GM19238 (cell line): ENCODE measurements around the gene PPP2R2C.

Experiments
- DNase-seq: peaks from one replicate; pipeline ENCODE4 v3.0.0; 2011; ENCODE audit warnings: low spot score; ENCODE audit not compliant: insufficient read length

Gene PPP2R2C

DNA sequence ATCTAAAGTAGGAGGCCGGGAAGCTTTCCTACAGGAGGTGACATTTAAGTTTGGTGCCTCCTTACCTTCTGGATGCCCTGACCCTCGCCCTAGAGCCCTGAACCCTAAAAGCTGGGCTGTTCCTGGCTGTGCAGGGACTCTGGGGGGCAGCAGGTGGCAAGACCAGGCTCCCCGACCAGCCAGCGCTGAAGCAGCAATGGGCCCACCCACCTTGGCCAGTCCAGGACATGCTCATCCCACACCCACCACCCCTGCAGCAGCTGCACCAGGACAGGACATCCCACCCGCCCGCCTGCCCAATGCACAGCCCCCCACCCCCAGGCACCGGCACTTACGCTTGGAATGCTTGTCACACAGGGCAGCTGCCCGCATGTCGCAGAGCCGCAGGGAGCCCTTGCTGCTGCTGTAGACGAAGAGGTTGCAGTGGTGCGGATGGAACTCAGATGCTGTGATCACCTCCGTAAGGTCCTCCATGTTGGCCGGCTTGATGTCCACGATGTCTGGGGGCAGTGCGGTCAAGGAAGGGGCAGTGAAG lies 124.8 kb downstream of the PPP2R2C start:
- no peak for DNase-seq

DNA sequence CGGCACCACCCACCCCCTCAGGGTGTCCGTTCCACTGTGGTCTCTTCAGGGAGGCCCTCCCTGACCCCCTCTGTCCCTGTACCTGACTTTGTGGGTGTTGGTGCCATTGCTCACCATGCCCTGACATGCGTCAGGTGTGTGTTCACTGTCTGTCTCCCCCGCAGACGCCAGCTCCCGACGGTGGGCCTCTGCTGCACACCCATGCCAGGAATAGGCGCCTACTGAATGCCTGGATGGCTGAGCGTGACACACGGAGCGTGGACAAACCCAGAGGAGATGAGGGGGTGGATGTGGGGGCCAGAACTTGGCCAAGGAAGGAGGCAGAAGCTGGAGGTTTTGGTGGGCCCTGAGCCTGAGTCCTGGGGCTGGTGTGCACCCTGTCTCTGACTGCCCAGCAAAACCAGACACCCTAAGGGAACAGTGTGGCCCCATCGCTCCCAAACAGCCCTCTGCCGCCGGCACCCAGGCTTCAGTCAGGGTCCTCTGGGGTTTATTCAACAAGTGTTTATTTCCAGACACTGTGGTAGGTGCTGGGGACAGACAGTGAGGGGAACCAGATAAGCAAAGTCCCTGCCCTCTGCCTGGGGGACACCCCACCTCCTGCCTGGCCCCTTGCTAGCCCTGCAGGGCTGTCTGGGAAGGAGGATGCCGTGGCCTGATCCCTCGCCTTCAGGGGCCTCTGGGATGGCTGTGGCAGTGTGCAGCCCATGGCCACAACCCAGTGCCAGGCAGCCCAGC lies 125.9 kb downstream of the PPP2R2C start:
- DNase-seq: no peak

DNA sequence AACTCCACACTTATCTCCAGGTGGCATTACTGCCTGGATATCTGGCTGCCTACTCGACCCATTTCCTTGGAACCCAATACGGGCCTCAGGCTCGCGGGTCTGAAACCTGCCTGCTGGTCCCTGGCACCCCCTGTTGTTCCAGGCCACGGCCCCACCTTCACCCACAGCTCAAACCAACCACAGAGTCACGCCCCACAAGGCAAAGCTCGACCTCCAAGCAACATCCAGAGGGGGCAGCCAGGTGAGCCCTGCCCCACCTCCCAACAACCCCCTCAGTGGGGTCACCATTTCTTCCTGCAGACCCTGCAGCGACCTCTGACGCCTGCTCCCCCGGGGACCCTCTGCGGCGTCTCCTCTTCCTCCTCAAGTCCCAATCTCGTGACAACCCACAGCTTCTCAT lies 126.5 kb downstream of the PPP2R2C start:
- no peak for DNase-seq

DNA sequence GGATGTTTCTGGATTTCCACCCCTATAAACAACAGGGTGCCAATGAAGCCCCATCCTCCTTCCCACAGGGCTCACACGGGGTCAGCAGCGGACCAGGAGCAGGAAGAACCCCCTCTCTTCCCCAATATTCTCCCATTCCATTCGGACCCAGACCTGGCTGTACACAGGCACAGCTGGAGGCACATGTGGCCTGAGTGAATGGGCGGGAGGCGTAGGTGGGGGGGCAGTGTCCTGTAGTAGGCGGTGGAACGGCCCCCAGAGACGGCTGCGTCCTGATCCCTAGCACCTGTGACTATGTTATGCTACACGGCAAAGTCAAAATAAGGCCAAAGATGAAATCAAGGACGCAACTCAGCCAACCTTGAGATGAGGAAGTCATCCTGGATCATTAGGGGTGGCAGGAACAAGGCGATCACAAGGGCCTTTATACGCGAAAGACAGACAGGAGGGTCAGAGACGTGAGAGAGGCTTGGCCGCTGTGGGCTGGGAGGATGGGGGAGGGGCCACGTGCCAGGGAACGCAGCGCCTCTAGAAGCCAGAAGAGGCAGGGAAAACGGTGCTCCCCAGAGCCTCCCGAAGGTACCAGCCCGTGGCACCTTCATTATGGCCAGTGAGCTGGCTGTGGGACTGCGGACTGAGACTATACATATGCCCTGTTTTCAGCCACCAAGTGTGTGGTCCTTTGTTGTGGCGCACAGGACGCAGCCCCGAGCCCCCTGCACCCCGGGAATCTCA lies 127.2 kb downstream of the PPP2R2C start:
- DNase-seq: no peak

DNA sequence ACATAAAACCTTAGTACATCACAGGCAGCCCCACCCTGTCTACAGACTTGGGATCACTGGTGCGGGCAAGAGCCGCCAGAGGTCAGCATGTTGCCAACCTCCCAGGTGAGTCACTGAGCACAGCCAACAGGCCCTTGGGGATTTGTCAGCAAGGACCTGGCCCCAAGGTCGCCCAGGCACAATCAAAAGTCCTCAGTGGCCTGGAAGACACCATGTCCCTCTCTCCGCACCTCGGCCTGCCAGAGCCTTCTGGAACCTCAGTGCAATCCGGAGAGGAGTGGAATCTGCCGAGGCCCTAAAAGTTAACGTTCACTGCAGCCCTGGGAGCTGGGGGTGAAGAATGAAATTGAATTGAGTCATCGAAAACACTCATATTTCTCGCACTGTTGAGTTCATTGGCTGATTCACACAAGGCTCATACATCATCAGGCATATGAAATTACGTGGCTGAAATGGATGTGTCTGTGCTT lies 128.4 kb downstream of the PPP2R2C start:
- DNase-seq: no peak

DNA sequence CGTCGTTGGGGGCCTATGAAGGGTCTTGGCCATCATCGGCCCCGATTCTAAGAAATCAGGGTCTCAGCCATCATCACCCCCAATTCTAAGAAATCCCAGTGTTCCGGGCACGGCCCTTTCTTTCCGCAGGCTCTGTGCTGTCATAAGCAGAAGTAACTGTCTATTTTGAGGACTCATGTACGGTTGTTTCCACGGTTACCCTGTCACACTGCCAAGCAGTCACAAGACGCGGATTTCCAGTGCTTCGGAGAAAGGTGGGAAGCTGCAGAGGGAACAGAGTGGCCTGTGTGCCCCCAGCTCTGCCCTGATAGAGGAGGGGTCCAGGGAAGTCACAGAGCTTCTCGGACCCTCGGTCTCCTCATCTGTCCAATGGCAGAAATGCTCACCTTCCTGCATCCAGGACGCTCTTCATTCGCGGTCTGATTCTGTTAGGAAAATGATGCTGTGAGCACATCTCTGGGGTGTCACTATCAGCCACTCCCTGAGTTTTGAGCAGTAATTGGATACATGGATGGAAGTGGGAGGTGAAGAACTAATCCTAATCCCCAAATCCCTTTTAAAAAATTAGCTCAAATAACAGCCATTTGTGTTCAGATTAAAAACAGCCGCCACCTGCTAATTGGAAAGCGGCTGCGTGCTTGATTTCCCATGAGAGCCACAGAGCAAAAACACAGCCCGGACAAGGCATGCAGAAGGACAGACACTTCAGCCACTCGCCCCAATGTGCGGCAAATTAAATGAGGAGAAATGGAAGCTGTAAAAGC lies 129.7 kb downstream of the PPP2R2C start:
- no peak for DNase-seq

DNA sequence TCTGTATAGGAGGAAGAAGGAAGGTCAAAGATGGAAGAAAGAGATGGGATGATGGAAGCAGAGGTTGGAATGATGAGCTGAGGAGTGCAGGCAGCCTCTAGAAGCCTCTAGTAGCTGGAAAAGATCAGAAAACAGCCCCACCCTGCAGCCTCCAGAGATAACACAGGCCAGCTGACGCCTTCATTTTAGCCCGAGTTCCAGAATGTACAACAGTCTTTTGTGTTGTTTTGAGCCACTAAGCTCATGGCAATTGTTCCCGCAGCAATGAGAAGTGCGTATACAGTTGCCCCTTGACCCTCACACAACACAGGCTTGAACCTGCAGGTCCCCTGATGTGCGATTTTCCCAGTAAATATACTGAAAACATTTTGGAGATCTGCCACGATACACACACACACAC lies 130.7 kb downstream of the PPP2R2C start:
- no peak for DNase-seq

DNA sequence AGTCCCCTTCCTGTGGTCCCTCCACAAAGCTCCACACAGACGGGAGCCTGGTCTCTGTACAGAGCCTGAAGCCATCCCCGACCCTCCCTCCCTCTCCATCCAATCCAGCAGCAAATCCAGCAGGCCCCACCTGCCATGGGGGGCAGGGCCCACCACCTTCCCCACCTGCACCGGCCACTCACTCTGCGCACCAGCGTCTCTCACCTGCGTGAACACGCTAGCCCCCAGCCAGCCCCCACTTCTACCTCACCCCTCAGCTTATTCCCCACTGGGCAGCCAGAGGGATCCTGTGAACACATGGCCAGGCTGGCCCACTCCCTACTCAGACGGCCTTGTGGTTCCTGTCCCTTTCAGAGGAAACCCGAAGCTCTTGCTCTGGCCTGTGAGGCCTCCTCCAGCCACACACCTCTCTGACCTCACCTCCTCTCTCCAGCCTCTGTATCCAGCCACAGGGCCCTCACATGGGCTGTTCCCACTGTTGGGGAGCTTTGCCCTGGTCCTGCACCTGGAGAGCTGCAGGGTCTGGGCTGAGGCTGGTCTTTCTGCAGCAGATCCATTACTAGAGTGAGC lies 131.9 kb downstream of the PPP2R2C start:
- no peak for DNase-seq

DNA sequence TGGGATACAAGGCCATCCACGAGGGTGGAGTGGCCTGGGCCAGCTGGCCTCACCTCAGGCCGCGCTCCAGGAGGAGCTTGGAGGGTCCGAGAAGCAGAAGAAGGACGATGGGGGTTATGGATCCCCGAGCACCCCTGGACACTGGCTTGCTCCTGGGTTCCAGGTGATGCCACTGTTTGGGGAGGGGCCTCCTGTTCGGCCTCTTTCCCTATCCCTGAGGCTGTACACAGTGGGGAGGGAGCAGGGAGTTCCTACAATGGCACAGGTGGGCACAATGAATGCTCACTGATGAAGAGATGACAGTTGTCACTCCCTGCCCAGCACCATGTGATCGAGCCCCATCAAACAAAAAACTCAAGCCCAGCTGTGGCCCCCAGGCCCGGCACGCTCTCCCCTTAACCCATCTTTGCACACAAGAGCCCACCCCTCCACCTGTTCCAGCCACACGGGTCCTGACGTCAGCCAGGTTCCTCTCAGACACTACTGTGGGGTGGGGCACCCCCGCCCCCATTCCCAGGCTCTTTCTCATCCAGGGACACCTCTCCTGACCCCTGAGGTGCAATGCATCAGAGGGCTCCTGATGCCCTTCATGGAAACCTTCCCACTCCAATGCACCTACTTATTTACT lies 132.5 kb downstream of the PPP2R2C start:
- DNase-seq: no peak

DNA sequence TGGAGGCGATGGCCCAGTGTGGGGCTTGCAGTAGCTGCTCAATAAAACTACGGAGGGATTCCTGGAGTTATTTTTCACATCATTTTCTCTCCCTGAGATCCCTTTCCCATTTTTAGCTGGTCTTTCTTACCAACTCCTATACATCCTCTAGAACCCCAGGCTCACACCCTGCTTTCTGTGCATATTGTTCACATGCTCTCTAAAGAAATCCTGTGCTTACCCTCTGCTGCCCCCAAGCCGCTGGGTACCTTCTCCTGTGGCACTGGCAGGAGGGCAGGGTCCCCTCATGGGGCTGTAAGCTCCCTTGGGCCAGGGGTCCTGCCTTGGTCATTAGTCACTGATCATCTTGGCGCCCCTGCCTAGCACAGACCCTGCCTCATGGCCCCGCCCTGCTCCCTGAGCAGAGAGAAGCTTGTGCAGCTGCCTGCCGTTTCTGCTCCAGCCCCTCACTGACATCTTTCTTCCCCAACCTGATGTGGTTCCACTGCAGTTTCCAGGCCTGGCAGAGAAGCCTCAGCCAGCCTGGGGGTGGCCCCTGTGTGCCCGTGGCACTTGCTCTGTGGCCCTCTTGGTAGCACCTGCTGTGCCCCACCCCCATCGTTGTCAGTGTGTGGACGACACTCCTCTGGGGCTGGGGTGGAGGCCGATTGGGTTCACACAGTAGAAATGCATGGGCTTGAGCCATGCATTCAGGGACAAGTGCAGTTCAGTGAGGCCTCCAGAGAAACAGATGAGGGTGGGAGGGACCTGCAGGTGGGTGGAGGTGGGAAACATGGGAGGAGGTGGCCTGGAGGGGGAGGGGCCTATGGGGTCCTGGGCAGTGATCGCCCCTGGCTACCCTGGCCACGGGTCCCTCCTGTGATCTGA lies 133.2 kb downstream of the PPP2R2C start:
- DNase-seq: no peak

DNA sequence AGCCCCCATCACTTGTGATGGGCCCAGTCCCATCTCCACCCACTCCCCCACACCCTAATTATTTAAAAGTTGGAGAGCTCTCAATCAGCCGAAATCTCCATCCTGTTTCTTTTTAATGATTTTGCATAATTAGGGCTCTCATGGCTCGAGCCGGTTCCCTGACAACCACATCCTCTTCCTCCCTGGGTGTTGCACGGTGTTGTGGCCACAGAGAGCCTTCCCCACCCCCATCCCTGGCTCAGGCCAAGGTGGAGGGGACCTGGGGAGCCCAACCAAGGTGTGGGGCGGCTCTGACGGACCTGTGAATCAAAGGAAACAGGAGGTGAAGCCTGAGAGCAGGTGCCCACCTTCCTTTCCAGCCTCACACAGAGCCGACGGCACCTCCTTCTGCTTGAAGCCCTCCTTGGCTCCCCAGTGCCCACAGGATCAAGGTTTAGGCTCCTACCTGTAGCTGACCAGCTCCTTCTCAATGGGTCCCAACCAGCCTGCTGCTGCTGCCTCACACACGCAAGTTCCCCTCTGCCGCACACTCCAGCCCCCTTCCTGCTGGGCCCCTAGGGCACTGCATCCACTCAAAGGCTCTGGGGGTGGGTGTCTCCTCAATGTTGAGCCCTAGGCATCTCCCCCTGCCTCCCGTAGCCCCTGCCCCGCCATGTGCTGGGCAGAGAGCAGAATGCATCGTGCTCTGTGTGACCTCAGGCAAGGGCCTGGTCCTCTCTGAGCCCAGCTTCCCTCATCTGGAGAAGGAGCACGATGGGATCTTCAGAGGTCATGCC lies 134.1 kb downstream of the PPP2R2C start:
- DNase-seq: no peak

DNA sequence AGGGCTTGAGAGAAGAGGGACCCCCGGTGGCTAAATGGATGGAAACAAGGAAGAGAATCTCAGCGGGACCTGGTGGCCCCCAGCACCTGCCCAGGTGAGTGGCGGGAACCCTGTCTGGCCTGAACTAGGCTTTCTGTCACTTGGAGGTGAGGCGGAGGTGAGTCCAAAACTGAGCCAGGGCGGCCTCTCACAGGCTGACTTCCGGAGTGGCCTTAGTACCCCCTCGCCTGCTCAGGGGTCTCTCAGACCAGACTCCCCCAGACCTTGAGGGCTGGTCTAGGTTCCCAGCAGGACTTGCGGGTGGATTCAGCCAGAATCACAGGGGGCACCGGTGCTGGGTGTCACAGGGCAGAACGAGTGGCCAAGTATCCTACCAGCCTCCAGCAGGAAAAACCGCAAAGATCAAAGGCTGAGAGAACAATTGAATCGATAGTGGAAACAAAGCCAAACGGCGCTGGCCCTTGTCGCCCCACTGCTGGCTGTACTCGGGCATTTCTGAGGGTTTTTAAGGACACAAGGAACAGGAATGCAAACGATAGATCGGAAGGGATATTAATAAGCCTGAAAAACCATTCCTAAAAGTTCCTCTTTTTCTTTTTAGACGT lies 135.0 kb downstream of the PPP2R2C start:
- no peak for DNase-seq

DNA sequence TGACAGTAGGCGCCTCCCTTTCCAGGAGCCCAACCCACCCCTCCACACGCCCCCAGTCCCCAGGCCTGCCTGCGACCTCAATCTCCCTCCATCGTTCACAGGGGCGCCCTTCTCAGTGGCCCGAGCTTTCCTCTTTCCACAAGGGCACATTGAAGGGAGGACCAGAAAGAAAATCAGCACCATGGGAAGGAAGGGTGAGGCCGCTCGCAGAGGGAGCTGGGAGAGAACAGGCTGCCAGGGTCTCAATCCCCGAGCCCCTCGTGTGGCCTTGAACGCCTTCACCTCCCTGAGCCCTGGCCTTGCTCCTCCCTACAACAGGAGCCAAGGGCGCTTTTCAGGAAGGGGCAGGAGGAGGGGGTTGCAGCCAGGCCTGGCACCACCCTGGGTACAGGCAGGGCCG lies 136.2 kb downstream of the PPP2R2C start:
- no peak for DNase-seq

DNA sequence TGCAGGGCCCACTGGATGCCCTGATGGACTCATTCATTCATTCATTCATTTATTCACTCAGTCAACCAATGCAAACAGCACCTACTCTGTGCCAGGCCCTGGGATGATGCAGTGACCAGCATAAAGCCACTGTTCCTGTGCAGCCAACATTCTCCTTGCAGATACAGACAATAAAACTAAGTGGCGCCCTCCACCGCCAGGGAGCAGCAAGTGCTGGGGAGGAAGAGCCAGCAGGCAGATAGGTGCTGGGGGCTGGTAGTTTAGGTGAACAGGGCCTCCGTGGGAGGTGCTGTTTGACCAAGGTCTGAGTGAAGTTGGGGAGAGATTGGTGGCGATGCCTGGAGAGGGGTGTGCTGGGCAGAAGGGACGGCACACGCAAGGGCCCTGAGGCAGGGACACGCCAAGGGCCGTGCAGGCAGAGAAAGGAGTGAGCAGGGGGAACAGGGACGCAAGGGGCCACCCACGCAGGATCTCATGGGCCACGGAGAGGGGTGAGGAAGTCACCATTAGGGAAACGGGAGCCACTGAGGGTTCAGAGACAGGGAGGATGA lies 137.3 kb downstream of the PPP2R2C start:
- DNase-seq: no peak

DNA sequence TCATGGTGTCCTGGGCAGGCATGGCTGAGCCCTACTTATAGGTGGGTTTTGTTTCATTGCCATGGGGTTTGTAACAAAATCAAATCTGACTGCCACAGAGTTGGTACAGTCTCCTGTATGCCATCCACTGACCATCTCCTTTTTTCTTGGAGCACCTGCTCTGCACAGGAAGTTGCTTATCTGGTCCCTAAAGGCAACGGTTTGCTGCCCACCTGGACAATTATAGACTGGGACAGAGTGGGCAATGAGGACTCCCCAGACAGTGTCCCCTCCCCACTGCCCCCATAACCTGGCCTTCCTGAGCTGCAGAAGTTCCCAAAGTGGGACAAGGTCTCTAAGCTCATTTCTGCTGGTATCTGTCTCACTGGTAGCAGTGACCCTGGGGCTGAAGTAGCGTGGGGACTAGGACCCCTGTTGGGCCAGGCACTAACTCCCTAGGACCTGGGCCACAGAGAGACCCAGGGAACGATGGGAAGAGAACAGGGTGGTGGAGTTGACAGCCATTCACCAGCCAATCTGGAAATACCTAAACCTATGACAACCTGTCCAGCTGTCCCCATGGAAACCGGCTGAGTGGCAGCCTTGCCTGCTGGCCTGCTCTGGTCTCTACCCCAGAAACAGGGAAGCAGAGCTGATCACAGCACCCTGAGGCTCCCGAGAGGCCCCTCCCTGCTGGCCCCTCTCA lies 138.1 kb downstream of the PPP2R2C start:
- no peak for DNase-seq

DNA sequence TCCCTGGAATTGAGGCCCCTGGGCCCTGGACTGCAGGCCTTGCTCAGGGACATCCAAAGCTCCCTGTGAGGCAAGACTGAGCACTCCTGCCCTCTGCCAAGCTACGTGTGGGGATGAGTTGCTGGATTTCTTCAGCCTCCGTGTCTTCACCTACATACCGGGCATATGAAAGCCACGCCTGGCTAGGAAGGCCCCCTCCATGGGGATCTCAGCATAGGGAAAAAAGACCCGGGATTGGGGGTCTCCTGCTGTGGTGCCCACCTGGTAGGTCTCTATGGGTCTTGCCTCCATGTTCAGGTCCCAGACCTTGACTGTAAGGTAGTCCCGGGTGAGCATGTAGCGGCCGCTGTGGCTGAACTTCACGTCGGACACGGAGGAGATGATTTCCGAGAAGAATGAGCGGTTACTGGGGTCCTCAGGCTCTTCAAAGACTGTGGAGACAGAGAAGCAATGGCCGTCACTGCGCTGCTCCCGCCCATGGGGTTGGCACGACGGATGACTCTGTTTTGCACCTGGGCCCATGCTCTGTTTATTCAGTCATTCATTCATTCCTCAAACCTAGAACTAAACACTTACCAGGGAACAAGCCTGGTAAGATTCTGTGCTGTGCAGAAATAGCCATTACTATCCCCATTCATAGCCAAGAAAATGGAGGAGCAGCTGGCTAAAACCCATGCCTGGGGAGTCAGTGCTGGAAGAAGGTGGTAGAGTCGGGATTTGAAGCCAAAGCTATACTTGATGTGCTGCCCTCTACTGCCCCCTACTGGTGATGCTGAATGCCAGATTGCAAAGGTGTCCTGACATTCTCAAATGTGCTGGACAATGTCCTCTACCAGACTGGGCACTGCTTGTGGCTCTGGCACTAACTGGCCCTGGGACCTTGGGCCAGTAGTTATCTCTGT lies 138.9 kb downstream of the PPP2R2C start:
- no peak for DNase-seq

DNA sequence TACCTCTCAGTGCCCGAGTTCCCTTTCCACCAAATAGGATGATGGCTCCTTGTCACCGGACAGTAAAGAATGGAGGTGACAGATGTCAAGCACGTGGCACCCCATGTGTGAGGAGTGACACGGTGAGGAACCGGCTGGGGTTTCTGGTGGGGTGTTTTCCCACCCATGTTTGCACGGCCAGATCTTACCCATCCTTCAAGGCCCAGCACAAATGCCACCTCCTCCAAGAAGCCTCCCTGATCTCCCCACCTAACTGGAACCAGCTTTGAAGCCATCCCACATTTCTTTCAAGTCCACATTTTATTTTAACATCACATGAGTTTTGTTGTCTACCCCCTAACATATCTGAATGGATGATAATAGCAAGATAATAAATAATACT lies 139.8 kb downstream of the PPP2R2C start:
- no peak for DNase-seq
